Common myeloid progenitor, CD34-positive (primary cell): ENCODE data around the gene CMTM8.

ENCODE experiments used
- CTCF ChIA-PET: fragments of 350-600 bp; sonication (Branson Sonifier 250); formaldehyde crosslinking; loops from one replicate; lab custom pipeline; 2021; ENCODE audit warnings: antibody characterized with exemption; lab: Charles Lee
- POLR2A ChIA-PET: fragments of 350-600 bp; sonication (Branson Sonifier 250); formaldehyde crosslinking; loops from one replicate; lab custom pipeline; 2021; ENCODE audit warnings: antibody characterized with exemption; lab: Charles Lee
- DNase-seq, 3 donors: peaks; one replicate each; pipeline versions ENCODE4 v3.0.0 to v3.0.0-alpha.2; 2013
- H3K27ac ChIP-seq, 2 experiments: 1 replicate in 1 of 2; 2 replicates in 1 of 2; pipeline ENCODE4 v1.7.0; 2013; ENCODE audit warnings: inconsistent platforms in 2 of 2, low read length in 2 of 2, mild to moderate bottlenecking in 2 of 2, low read depth in 1 of 2, moderate library complexity in 1 of 2; ENCODE audit not compliant: severe bottlenecking in 2 of 2, insufficient read depth in 1 of 2, poor library complexity in 1 of 2
- H3K27me3 ChIP-seq, 5 experiments: replicated peaks in 2 of 5; 1 replicate in 3 of 5; 2 replicates in 2 of 5; pipeline versions ENCODE4 v1.6.1 to v1.7.0; 2013; ENCODE audit warnings: low read length in 4 of 5, mild to moderate bottlenecking in 2 of 5, moderate library complexity in 2 of 5, inconsistent platforms in 1 of 5; ENCODE audit not compliant: insufficient read depth in 5 of 5, control insufficient read depth in 4 of 5
- H3K36me3 ChIP-seq, 4 experiments: 1 replicate in 2 of 4; 2 replicates in 2 of 4; pipeline versions ENCODE4 v1.6.1 to v1.7.0; 2013; ENCODE audit warnings: low read length in 3 of 4, control low read depth in 1 of 4, mild to moderate bottlenecking in 1 of 4; ENCODE audit not compliant: control insufficient read depth in 4 of 4, insufficient read depth in 4 of 4
- H3K4me1 ChIP-seq, 4 experiments: 1 replicate in 3 of 4; 2 replicates in 1 of 4; pipeline versions ENCODE4 v1.6.1 to v1.7.1; 2013; ENCODE audit warnings: low read length in 3 of 4, mild to moderate bottlenecking in 3 of 4, control low read depth in 1 of 4, inconsistent platforms in 1 of 4, moderate library complexity in 1 of 4; ENCODE audit not compliant: control insufficient read depth in 4 of 4, insufficient read depth in 4 of 4; ENCODE audit errors: control extremely low read depth in 1 of 4
- H3K4me3 ChIP-seq, 7 experiments: 1 replicate in 4 of 7; 2 replicates in 3 of 7; pipeline versions ENCODE4 v1.5.1 to v1.7.0; 2013; ENCODE audit warnings: mild to moderate bottlenecking in 7 of 7, low read length in 6 of 7, moderate library complexity in 6 of 7, inconsistent platforms in 2 of 7, low read depth in 2 of 7, control low read depth in 1 of 7; ENCODE audit not compliant: insufficient read depth in 4 of 7, control insufficient read depth in 1 of 7; ENCODE audit errors: extremely low read depth in 1 of 7
- H3K9me3 ChIP-seq, 5 experiments: 1 replicate in 4 of 5; 2 replicates in 1 of 5; pipeline versions ENCODE4 v1.6.1 to v1.7.1; 2013; ENCODE audit warnings: low read length in 4 of 5, mild to moderate bottlenecking in 2 of 5, inconsistent platforms in 1 of 5, low read depth in 1 of 5, moderate library complexity in 1 of 5; ENCODE audit not compliant: control insufficient read depth in 4 of 5, insufficient read depth in 2 of 5; ENCODE audit errors: control extremely low read depth in 1 of 5
- WGBS: methylation state at CpG from one replicate; pipeline ENCODE4 v1.1.5; 2013; ENCODE audit not compliant: insufficient coverage; 5-methylcytosine and 5-hydroxymethylcytosine counted together

The CMTM8 gene

GRCh38 chr3:32198714-32199113, 39.8 kb upstream of the CMTM8 start:
- H3K4me3 ChIP-seq: no peak overlapping the region
- peaks cover 0 to 4% (median 0%) of the 10 kb centered on the region in 4 experiments for H3K4me1 ChIP-seq
- no peaks in the 10 kb centered on the region for H3K36me3 ChIP-seq
- CTCF ChIA-PET: interaction anchor here (1.0 to 1.3 kb wide), 2 partner anchors 17 to 22 kb away, joined by 3 read pairs; no protein-coding TSS in a partner anchor
- no peak for DNase-seq
- no peaks in the 10 kb centered on the region for H3K27me3 ChIP-seq
- 71% methylated on average over 1 of the region's 3 CpGs for WGBS
- H3K9me3 ChIP-seq: no peaks in the 10 kb centered on the region
- POLR2A ChIA-PET: no interaction called here
- H3K27ac ChIP-seq: no peak overlapping the region

GRCh38 chr3:32200490-32200889, 38.0 kb upstream of the CMTM8 start:
- no peak overlapping the region for H3K27ac ChIP-seq
- H3K27me3 ChIP-seq: no peaks in the 10 kb centered on the region
- no peak overlapping the region for H3K4me3 ChIP-seq
- POLR2A ChIA-PET: no interaction called here
- no peaks in the 10 kb centered on the region for H3K9me3 ChIP-seq
- H3K4me1 ChIP-seq: peaks cover 0 to 4% (median 0%) of the 10 kb centered on the region in 4 experiments
- 91% methylated on average over 7 of the region's 7 CpGs for WGBS
- H3K36me3 ChIP-seq: no peaks in the 10 kb centered on the region
- CTCF ChIA-PET: no interaction called here
- no peak for DNase-seq

GRCh38 chr3:32200992-32201758, 37.3 kb upstream of the CMTM8 start:
- Histone ChIP-seq H3K4me3 (no peak overlapping the region), H3K4me1 (peaks cover 0 to 4% (median 0%) of the 10 kb centered on the region in 4 experiments), H3K27me3 (no peaks in the 10 kb centered on the region), H3K36me3 (no peaks in the 10 kb centered on the region), H3K27ac (no peak overlapping the region), H3K9me3 (no peaks in the 10 kb centered on the region)
- whole genome bisulfite sequencing: 74% methylated on average over 7 of the region's 10 CpGs
- CTCF ChIA-PET: interaction anchor here (0.8 kb wide), 1 partner anchor 95 kb away, joined by 3 read pairs; no protein-coding TSS in a partner anchor
- peak in 1 of 3 donors; percentile 27 for DNase-seq
- POLR2A ChIA-PET: no interaction called here

GRCh38 chr3:32202496-32202895, 36.0 kb upstream of the CMTM8 start:
- no peak overlapping the region for H3K27ac ChIP-seq
- DNase-seq: no peak
- CTCF ChIA-PET: interaction anchor here (0.8 kb wide), 1 partner anchor 82 kb away, joined by 3 read pairs; no protein-coding TSS in a partner anchor
- no CpG with 5 or more reads among the region's 1 CpG for WGBS
- H3K36me3 ChIP-seq: no peaks in the 10 kb centered on the region
- no peaks in the 10 kb centered on the region for H3K9me3 ChIP-seq
- H3K4me1 ChIP-seq: peaks cover 0 to 4% (median 0%) of the 10 kb centered on the region in 4 experiments
- POLR2A ChIA-PET: no interaction called here
- H3K27me3 ChIP-seq: no peaks in the 10 kb centered on the region
- no peak overlapping the region for H3K4me3 ChIP-seq

- H3K4me1 ChIP-seq: peaks cover 0 to 4% (median 0%) of the 10 kb centered on the region in 4 experiments
- H3K27ac ChIP-seq: no peak overlapping the region
- no peak for DNase-seq
- ChIA-PET CTCF (interaction anchor here (1.3 kb wide), 1 partner anchor 17 kb away, joined by 3 read pairs; no protein-coding TSS in a partner anchor), POLR2A (no interaction called here)
- no peaks in the 10 kb centered on the region for H3K9me3 ChIP-seq
- H3K4me3 ChIP-seq: no peak overlapping the region
- no peaks in the 10 kb centered on the region for H3K36me3 ChIP-seq
- H3K27me3 ChIP-seq: no peaks in the 10 kb centered on the region
Measured at GRCh38 chr3:32203854-32204253, 34.6 kb upstream of the CMTM8 start.

GRCh38 chr3:32208447-32208846, 30.0 kb upstream of the CMTM8 start:
- no peak overlapping the region for H3K27ac ChIP-seq
- H3K36me3 ChIP-seq: no peaks in the 10 kb centered on the region
- H3K4me3 ChIP-seq: no peak overlapping the region
- POLR2A ChIA-PET: no interaction called here
- peak; percentile 5 to 67 (median 55) for DNase-seq
- no peaks in the 10 kb centered on the region for H3K27me3 ChIP-seq
- H3K4me1 ChIP-seq: no peaks in the 10 kb centered on the region
- H3K9me3 ChIP-seq: no peaks in the 10 kb centered on the region
- CTCF ChIA-PET: interaction anchor here (0.6 to 1.9 kb wide), 3 partner anchors 13 to 713 kb away, joined by 3 to 4 read pairs (median 3); no protein-coding TSS in a partner anchor
- WGBS: 28% methylated on average over 2 of the region's 4 CpGs

- no peak for DNase-seq
- Histone ChIP-seq H3K4me1 (peaks cover 0 to 3% (median 0%) of the 10 kb centered on the region in 4 experiments), H3K4me3 (no peak overlapping the region), H3K9me3 (peaks cover 0 to 4% (median 2%) of the 10 kb centered on the region in 5 experiments), H3K27ac (no peak overlapping the region), H3K27me3 (no peaks in the 10 kb centered on the region), H3K36me3 (no peaks in the 10 kb centered on the region)
- ChIA-PET CTCF (interaction anchor here (0.7 to 1.7 kb wide), 3 partner anchors 10 to 30 kb away, joined by 3 to 4 read pairs (median 3); no protein-coding TSS in a partner anchor), POLR2A (no interaction called here)
- 100% methylated on average over 1 of the region's 2 CpGs for WGBS
Measured at GRCh38 chr3:32215185-32215584, 23.3 kb upstream of the CMTM8 start.
